Measurements from ENCODE around the gene MDK.
"Not testable (repeated sequence)": the region's sequence is repeated elsewhere in the genome, so short reads cannot be mapped to it uniquely, and the experiment has no call there.

The MDK gene

DNA sequence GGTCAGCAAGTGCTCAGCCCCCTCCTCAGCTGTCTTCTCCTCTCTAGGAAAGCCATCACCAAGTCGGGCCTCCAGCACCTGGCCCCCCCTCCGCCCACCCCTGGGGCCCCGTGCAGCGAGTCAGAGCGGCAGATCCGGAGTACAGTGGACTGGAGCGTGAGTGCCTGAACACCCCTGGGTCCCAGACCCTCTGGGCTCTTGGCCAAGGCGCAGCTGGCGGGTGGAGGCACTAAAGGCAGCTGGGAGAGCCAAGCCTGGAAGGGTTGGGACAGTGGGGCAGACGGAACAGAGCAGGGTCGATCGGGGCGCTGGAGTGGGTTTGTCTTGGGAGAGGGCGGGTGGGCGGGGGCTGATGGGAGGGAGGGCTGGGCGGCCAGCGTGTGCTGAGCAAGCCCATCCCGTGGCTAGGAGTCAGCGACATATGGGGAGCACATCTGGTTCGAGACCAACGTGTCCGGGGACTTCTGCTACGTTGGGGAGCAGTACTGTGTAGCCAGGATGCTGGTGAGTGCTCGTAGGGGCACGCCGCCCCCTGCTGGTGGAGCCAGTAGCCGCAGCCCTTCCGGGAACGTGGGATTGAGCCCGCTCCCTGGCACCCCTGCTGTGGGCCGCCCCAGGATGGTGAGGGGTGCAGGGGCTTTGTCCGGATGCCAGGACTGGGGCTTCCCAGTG lies 14.1 kb upstream of the MDK start:
- peak in 1 of 3 donors; percentile 45 for DNase-seq (ENCODE audit: low read depth in 3 of 3)

DNA sequence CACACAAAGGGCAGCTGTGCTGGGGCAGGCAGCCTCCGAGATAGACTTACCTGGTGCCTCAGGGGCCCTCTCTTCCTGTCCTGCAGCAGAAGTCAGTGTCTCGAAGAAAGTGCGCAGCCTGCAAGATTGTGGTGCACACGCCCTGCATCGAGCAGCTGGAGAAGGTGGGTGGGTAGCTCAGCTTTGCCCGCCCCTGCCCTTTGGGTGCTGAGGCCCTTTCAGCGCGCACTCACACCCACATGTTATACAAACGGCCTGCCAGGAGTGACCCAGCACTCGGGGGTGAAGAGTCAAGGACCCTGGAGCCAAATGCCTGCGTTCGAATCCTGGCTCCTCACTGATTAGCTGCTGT lies 13.6 kb upstream of the MDK start:
- no peak for DNase-seq (ENCODE audit: low read depth in 3 of 3)

GRCh38 chr11:46369458-46370152 lies 11.9 kb upstream of the MDK start:
- no peak for DNase-seq (ENCODE audit: low read depth in 3 of 3)

DNA sequence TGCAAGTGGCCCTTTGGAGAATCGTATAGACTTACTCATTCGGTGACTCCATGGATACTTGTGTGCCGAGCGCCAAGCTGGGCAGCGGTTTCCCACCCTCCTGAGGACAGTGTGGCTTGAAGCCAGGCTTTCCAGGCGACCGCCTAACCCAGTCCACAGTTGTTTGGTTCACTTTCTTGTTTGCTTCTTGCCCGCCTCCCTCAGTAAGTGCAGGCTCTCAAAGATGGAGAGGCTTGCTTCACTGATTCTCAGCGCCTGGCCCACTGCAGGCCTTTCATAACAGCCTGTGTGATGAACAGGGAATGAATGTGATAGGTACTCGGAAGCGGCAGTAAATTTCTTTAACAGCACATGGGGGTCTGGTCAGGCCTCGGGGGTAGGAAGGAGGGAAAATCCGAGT lies 11.2 kb upstream of the MDK start:
- no peak for DNase-seq (ENCODE audit: low read depth in 3 of 3)

DNA sequence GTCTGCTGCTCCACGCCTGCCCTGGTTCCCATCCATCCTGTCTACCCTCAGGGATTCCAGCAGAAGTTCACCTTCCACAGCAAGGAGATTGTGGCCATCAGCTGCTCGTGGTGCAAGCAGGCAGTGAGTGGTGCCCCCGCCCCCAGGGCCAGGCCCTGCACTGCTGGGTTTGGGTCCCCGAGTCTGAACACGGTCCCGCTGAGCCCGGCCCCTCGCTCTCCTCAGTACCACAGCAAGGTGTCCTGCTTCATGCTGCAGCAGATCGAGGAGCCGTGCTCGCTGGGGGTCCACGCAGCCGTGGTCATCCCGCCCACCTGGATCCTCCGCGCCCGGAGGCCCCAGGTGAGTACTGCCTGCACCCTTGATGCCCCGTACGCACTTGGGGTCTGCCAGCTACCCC lies 10.2 kb upstream of the MDK start:
- not testable (repeated sequence) for DNase-seq (ENCODE audit: low read depth in 3 of 3)

- DNase-seq (ENCODE audit: low read depth in 3 of 3), result no peak
These were observed 9.4 kb upstream of the MDK start for GRCh38 chr11:46372086-46372485.

DNA sequence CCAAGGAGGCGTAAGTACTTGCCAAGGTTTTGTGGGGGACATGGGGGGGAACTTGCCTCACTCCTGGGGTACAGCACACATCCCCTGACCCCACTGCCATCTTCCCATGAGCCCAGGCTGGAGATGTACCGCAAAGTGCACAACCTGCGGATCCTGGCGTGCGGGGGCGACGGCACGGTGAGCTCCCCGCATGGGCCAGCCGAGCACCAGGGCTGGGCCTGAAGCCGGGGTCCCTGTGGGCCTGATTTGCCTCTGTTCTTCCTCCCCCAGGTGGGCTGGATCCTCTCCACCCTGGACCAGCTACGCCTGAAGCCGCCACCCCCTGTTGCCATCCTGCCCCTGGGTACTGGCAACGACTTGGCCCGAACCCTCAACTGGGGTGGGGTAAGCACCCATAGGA lies 9.0 kb upstream of the MDK start:
- not testable (repeated sequence) for DNase-seq (ENCODE audit: low read depth in 3 of 3)

DNA sequence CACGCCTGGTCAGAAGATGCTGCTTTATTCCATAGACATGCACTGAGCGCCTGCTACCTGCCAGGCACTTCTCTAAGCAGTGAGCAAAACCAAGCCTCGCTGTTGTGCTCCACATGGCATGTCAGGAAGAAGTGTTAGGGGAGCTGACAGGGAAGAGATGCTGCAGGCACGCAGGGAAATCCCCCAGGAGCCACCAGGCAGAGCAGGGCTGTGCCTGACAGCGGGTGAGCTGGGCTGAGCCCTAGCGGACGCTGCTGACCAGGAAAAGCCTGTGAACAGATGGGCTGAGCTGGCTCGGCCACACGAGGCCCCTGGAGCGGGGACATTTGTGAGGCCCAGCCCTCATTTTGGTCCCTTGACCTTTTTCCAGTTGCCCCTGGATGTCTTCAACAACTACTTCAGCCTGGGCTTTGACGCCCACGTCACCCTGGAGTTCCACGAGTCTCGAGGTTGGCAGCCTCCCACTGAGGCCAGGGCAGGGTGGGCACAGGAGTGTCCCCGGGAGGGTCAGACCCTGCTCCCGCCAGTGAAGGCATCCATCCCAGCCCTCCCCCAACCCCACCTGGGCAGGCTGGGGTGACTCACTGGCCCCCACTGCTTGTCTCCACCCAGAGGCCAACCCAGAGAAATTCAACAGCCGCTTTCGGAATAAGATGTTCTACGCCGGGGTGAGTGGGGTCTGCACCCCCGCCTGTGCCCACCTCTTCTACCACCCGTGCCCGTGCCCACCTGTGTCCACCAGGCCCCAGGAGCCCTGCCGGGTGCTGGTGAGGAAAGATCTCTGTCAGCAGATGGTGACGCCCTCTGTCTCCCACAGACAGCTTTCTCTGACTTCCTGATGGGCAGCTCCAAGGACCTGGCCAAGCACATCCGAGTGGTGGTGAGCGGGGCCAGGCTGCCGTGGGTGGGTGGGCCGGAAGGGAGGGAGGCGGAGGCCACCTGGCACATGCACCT lies 7.4 kb upstream of the MDK start:
- no peak for DNase-seq (ENCODE audit: low read depth in 3 of 3)

DNA sequence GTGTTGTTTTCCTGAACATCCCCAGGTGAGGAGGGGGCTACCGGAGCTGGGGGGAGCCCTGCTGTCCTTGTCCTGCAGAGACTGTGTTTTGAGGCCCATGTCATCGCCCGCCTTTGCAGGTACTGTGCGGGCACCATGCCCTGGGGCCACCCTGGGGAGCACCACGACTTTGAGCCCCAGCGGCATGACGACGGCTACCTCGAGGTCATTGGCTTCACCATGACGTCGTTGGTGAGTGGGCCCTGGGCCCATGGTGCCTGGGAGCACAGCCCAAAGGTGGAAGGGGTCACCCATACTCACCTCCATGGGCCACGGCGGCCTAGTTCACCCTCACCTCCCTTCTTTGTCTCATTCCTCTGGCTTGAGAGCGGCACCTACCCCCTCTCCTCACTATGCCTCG lies 6.7 kb upstream of the MDK start:
- DNase-seq (ENCODE audit: low read depth in 3 of 3), result no peak

- no peak for DNase-seq (ENCODE audit: low read depth in 3 of 3)
These were observed 5.9 kb upstream of the MDK start for GRCh38 chr11:46375392-46376101.

DNA sequence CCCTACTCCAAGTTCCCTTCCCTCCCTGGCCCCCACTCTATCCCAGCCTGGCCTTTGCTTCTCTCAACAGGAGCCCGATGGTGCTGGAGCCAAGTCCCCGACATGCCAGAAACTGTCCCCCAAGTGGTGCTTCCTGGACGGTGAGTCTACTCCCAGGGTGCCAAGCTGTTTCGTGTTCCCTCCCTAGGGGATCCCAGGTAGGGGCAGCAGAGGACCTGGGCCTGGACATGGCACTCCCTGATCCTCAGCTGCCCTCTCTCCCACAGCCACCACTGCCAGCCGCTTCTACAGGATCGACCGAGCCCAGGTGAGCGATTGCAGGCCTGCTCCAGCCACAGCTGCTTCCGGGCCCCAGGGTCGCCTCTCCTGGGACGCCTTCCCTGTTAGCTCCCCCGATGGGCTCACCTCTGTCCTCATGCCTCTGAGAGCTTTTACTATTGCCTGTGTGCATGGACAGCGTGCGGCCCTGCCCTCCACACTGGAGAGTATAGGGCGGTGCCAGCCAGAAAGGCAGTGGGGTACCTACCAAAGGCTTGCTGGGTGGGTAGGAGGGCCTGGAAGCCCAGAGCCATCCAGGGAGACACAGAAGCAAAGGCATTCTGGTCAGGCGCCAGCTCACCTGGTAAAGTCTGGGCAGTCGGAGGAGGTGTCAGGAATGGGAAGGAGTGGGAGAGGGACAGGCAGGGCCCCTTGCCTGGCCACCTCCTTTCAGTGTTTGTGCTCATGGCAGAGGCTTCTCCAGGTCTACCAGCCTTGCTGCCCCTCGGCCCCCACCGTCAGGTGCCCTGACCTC lies 5.0 kb upstream of the MDK start:
- DNase-seq (ENCODE audit: low read depth in 3 of 3), result no peak

DNA sequence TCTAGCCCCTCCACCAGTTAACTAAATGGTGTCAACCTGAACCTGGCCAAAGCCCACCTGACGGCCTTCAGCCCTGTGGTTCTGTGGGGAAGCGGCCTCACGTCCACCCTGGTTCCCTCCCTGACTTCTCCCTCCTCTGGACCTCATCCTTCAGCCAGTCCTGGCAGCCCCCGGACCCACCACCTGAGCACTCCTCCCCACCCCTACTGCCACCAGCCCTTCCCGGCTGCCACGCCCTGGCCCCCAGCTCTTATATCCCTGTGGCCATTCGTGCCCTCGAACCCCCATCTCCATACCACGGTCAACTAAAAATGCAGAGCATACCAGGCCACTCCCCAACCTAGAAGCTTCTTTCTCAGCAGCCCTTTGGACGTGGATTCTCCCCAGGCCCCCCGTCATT lies 4.2 kb upstream of the MDK start:
- DNase-seq (ENCODE audit: low read depth in 3 of 3), result no peak

DNA sequence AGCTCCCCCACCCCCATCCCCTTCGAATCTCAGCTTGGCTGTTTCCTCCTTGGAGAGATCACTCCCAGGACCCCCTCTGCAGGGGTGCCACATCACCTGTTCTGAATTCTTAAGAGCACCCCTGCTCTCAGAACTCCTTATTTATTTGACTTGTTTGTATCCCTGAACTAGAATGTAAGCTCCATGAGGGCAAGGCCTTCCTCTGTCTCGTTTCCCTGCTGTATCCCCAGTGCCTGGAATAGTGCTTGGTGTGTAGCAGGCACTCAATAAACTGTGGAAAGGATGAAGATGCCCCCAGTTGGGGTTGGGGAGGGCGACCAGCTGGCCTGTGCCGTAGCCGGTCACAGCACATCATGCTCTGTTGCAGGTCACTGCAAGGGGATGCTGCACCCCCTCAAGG lies 3.6 kb upstream of the MDK start:
- no peak for DNase-seq (ENCODE audit: low read depth in 3 of 3)

DNA sequence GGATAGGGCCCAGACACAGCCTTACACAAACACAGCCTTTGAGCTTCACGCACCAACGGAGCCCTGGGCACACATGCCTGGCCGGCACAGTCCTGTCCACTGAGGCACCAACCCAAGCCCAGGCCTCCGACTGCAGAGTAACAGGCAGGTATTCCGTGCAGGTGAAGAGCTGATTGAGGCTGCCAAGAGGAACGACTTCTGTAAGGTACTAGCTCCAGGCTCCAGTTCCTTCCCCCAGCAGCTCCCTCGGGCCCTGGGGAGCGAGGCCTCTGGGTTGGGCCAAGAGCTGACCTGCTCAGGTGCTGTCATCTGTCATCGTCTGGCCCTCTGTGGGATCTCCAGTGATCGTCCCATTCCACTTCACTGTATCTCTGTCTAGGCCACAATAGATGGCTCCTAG lies 3.2 kb upstream of the MDK start:
- no peak for DNase-seq (ENCODE audit: low read depth in 3 of 3)

DNA sequence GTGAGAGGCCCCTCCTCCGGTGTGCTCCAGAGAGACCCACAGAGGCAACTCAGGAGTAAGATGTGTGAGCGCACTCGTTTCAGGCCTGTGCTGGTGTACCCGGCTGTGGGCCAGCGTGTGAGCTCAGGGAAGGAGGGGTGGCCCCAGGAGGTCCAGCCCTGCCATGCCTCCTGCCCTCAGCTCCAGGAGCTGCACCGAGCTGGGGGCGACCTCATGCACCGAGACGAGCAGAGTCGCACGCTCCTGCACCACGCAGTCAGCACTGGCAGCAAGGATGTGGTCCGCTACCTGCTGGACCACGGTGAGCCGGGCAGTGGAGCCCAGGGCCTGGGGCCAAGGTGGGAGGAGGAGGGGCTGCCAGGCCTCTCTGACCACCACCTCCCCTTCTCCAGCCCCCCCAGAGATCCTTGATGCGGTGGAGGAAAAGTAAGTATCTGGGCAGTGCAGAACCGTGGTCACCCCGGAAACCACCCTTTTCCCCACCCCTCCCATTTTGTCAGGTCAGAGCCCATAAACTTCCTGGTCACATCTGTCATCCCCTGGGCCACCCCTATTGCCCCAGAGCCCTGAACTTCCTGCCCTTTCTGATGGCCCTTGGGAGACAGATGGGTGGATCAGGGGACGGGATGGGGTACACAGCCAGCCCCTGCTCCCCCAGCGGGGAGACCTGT lies 2.5 kb upstream of the MDK start:
- DNase-seq (ENCODE audit: low read depth in 3 of 3), result no peak

DNA sequence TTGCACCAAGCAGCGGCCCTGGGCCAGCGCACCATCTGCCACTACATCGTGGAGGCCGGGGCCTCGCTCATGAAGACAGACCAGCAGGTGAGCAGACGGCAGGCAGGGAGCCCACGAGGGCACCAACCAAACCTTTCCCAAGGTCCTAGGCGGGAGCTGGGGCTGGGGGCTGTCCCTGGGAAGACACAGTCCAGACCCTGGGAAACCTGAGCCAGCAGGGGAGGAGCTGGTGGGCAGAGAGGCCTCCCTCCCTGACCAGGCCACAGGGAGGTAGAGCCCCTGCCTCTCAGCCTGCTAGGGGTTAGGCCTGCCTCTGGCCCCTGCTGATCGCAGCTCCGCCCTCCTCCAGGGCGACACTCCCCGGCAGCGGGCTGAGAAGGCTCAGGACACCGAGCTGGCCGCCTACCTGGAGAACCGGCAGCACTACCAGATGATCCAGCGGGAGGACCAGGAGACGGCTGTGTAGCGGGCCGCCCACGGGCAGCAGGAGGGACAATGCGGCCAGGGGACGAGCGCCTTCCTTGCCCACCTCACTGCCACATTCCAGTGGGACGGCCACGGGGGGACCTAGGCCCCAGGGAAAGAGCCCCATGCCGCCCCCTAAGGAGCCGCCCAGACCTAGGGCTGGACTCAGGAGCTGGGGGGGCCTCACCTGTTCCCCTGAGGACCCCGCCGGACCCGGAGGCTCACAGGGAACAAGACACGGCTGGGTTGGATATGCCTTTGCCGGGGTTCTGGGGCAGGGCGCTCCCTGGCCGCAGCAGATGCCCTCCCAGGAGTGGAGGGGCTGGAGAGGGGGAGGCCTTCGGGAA lies 1.8 kb upstream of the MDK start:
- not testable (repeated sequence) for DNase-seq (ENCODE audit: low read depth in 3 of 3)

- peak in 2 of 3 donors; percentile 46 to 65 for DNase-seq (ENCODE audit: low read depth in 3 of 3)
These were observed 975 bp upstream of the MDK start for GRCh38 chr11:46380340-46381047.

- no peak for DNase-seq (ENCODE audit: low read depth in 3 of 3)
These were observed 563 bp downstream of the MDK start for GRCh38 chr11:46381819-46382645.
